Stimulated activated CD4-positive, alpha-beta T cell treated with anti-CD3 and anti-CD28 coated beads, TNF-alpha, amount 100 ng/mL, for 1 hour (primary cell): ENCODE data around the gene ZNF423.

Source experiments
- DNase-seq, 3 donors: peaks; one replicate each; pipeline ENCODE4 v3.0.0-alpha.2; 2020; ENCODE audit warnings: low read depth in 3 of 3, low spot score in 1 of 3

The ZNF423 gene

GRCh38 chr16:49733313-49734009, 122.5 kb downstream of the ZNF423 start:
- no peak for DNase-seq

GRCh38 chr16:49731911-49732310, 124.0 kb downstream of the ZNF423 start:
- no peak for DNase-seq

GRCh38 chr16:49730772-49731171, 125.1 kb downstream of the ZNF423 start:
- no peak for DNase-seq

GRCh38 chr16:49727611-49728010, 128.3 kb downstream of the ZNF423 start:
- DNase-seq: no peak

GRCh38 chr16:49726155-49726554, 129.8 kb downstream of the ZNF423 start:
- no peak for DNase-seq

- DNase-seq: no peak
Observed at GRCh38 chr16:49725651-49726050, 130.3 kb downstream of the ZNF423 start.

GRCh38 chr16:49724774-49725173, 131.1 kb downstream of the ZNF423 start:
- no peak for DNase-seq

GRCh38 chr16:49723310-49723709, 132.6 kb downstream of the ZNF423 start:
- DNase-seq: no peak

- DNase-seq: no peak
Observed at GRCh38 chr16:49720225-49720624, 135.7 kb downstream of the ZNF423 start.

- DNase-seq: no peak
Observed at GRCh38 chr16:49717689-49718088, 138.2 kb downstream of the ZNF423 start.

- DNase-seq: no peak
Observed at GRCh38 chr16:49716339-49716934, 139.5 kb downstream of the ZNF423 start.

- DNase-seq: no peak
Observed at GRCh38 chr16:49713770-49714169, 142.1 kb downstream of the ZNF423 start.

- no peak for DNase-seq
Observed at GRCh38 chr16:49712542-49712941, 143.4 kb downstream of the ZNF423 start.

- no peak for DNase-seq
Observed at GRCh38 chr16:49712106-49712505, 143.8 kb downstream of the ZNF423 start.

- DNase-seq: no peak
Observed at GRCh38 chr16:49709057-49709456, 146.9 kb downstream of the ZNF423 start.

GRCh38 chr16:49708491-49708890, 147.4 kb downstream of the ZNF423 start:
- DNase-seq: no peak

GRCh38 chr16:49706620-49707355, 149.1 kb downstream of the ZNF423 start:
- no peak for DNase-seq

- no peak for DNase-seq
Observed at GRCh38 chr16:49704586-49705155, 151.2 kb downstream of the ZNF423 start.

- DNase-seq: no peak
Observed at GRCh38 chr16:49703483-49703882, 152.4 kb downstream of the ZNF423 start.

GRCh38 chr16:49701789-49702494, 154.0 kb downstream of the ZNF423 start:
- no peak for DNase-seq

GRCh38 chr16:49701065-49701685, 154.7 kb downstream of the ZNF423 start:
- no peak for DNase-seq
